ENCODE measurements around the gene SERTAD1.

DNA sequence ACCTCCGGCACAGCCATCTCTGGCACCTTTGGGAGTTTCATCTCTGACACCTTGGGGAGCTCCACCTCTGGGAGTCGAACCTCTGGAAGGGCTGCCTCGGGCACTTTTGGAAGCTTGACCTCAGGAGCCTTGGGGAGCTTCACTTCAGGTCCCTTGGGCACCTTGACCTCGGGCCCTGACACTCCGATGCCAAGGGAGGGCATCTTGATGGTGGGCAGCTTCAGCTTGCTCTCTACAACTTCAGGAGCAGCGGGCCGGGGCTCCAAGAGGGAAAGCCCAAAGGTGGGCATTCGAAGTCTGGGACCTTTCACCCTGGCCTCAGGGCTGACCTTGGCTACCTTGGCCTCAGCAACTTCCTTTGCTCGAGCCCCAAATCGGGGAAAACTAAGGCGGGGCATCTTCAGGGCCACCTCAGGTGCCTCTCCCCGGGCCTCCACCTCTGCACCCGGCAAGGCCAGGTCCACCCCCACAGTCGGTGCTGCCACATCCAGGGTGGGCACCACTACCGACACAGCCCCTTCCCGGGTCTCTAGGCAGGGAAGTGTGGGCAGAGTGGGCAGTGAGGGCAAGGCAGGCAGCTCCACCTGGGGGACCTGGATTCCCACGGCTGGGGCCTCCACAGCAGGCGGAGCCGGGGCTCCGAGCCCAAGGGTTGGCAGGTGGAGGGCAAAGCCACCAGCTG, 28.8 kb downstream of the SERTAD1 start:
- TF ChIP-seq POLR2A (IDR thresholded peaks at IDR 0.05; ENCODE audit: low read length) (no peak), GATA1 (IDR thresholded peaks at IDR 0.05; ENCODE audit: low read depth, low read length) (no peak)
